ENCODE data around the gene VANGL2.

GRCh38 chr1:160416369-160416768, 16.0 kb downstream of the VANGL2 start:
- TF ChIP-seq, protein P1, sequence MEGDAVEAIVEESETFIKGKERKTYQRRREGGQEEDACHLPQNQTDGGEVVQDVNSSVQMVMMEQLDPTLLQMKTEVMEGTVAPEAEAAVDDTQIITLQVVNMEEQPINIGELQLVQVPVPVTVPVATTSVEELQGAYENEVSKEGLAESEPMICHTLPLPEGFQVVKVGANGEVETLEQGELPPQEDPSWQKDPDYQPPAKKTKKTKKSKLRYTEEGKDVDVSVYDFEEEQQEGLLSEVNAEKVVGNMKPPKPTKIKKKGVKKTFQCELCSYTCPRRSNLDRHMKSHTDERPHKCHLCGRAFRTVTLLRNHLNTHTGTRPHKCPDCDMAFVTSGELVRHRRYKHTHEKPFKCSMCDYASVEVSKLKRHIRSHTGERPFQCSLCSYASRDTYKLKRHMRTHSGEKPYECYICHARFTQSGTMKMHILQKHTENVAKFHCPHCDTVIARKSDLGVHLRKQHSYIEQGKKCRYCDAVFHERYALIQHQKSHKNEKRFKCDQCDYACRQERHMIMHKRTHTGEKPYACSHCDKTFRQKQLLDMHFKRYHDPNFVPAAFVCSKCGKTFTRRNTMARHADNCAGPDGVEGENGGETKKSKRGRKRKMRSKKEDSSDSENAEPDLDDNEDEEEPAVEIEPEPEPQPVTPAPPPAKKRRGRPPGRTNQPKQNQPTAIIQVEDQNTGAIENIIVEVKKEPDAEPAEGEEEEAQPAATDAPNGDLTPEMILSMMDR (IDR thresholded peaks at IDR 0.05; ENCODE audit: low read length), result peak; percentile 28; the same call in 1 of the 2 replicates
- TF ChIP-seq EZH2 (IDR thresholded peaks at IDR 0.05; ENCODE audit: borderline replicate concordance, low read length), result no peak

Measured in OCI-LY1 (cell line).